Tibial artery (tissue), 4 donors: ENCODE data around the gene GCDH.

Source experiments
- DNase-seq, 2 donors: peaks; one replicate each; pipeline ENCODE4 v3.0.0-alpha.2; 2019
- H3K27ac ChIP-seq, 2 donors: fragments of 200-600 bp; sonication (generic) in 1 of 2; 1 replicate in 1 of 2; 2 replicates in 1 of 2; pipeline ENCODE4 v1.5.1; 2018 to 2019; ENCODE audit warnings: mild to moderate bottlenecking in 1 of 2
- H3K27me3 ChIP-seq, 2 donors: fragments of 200-600 bp; sonication (generic) in 1 of 2; one replicate each; pipeline versions ENCODE4 v1.5.1 to v1.6.0; 2016 to 2019
- H3K36me3 ChIP-seq, 3 donors: fragments of 200-600 bp; sonication (generic) in 2 of 3; one replicate each; pipeline ENCODE4 v1.5.1; 2016 to 2019; ENCODE audit warnings: mild to moderate bottlenecking in 2 of 3
- H3K4me1 ChIP-seq, 4 donors: fragments of 200-600 bp; sonication (generic) in 2 of 4; 1 replicate in 3 of 4; 2 replicates in 1 of 4; pipeline ENCODE4 v1.5.1; 2016 to 2019
- H3K4me3 ChIP-seq, 2 donors: fragments of 200-600 bp; sonication (generic) in 1 of 2; 1 replicate in 1 of 2; 2 replicates in 1 of 2; pipeline ENCODE4 v1.5.1; 2018 to 2019; ENCODE audit warnings: mild to moderate bottlenecking in 2 of 2
- H3K9me3 ChIP-seq, 3 donors: fragments of 200-600 bp; sonication (generic) in 1 of 3; one replicate each; pipeline ENCODE4 v1.5.1; 2016 to 2019
- intact Hi-C: fragments of 100-400 bp; cut with DNase I; formaldehyde crosslinking; loops from one replicate; pipeline ENCODE4 v1.15.0; 2023; ENCODE audit warnings: low total_unique reads
- TF ChIP-seq, protein P1 (sequence below), 2 experiments: fragments of 200-600 bp in 1 of 2; fragments of 450-650 bp in 1 of 2; IDR thresholded peaks; one replicate each; pipeline ENCODE4 v1.5.1; 2017 to 2019; ENCODE audit warnings: antibody characterized with exemption in 2 of 2, mild to moderate bottlenecking in 1 of 2, moderate library complexity in 1 of 2

Gene GCDH

GRCh38 chr19:12875086-12875485 is 15.9 kb upstream of the GCDH start:
- Histone ChIP-seq H3K4me1 (peaks cover 0 to 10% (median 3%) of the 10 kb centered on the region in 4 donors), H3K4me3 (no peak overlapping the region), H3K27me3 (no peaks in the 10 kb centered on the region), H3K9me3 (no peaks in the 10 kb centered on the region), H3K36me3 (peaks cover 20 to 54% (median 31%) of the 10 kb centered on the region in 3 donors), H3K27ac (no peak overlapping the region)
- TF ChIP-seq, protein P1, sequence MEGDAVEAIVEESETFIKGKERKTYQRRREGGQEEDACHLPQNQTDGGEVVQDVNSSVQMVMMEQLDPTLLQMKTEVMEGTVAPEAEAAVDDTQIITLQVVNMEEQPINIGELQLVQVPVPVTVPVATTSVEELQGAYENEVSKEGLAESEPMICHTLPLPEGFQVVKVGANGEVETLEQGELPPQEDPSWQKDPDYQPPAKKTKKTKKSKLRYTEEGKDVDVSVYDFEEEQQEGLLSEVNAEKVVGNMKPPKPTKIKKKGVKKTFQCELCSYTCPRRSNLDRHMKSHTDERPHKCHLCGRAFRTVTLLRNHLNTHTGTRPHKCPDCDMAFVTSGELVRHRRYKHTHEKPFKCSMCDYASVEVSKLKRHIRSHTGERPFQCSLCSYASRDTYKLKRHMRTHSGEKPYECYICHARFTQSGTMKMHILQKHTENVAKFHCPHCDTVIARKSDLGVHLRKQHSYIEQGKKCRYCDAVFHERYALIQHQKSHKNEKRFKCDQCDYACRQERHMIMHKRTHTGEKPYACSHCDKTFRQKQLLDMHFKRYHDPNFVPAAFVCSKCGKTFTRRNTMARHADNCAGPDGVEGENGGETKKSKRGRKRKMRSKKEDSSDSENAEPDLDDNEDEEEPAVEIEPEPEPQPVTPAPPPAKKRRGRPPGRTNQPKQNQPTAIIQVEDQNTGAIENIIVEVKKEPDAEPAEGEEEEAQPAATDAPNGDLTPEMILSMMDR (IDR thresholded peaks at IDR 0.05): no peak
- no peak for DNase-seq
- intact Hi-C loops: no loop called here

DNA sequence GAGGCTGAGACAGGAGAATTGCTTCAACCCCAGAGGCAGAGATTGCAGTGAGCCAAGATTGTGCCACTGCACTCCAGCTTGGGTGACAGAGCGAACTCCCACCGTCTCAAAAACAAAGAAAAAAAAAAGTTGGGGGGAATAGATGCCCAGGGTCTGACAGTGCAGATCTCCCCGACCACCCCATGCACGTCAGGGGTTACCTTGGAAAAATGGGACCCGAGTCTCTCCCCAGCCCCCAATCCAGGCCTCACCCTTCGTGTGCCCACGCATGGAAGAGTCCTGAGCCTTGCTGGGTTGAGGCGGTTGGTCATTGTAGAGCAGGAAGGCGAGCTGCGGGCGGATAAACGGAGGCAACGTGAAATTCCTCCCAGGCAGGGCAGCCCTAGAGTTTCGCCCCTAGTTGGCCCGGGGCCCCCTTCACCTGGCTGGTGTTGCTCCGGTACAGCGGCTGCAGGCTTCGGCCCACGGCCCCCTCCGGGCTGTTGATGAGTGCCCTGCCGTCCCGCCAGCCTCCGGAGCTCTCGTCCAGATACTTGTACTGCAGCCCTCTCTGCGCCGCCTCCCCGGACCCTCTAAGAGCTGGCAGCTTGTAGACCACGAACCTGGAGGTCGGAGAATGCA is 10.3 kb upstream of the GCDH start:
- peak; percentile 35 to 81 for DNase-seq

DNA sequence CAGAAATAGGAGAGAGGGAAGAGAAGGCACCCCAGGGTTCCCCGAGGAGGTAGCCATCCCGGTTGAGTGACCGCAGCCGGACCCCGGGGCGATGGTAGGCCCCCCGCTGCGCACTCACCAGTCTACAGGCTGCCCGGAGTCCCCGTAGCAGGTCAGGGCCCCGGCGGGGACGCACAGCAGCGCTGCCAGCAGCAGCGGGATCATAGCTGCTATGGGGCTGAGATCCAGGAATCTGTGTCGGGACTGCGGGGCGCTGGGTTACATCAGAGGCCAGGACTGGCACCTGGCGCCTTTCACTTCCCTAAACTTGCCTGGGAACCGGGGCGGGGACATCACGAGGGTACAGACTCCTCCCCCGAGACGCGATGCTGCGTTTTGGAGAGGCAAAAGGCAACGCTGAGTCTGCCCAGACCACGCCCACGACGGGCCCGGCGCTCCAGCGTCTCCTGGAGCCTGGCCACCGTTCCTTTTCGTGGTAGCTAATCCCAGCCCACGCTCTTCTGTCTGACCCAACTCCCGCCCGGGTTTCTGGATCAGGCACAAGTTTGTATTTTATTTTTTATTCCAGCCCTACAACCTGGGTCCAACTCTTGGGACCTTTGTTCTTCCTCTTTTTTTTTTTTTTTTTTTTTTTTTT is 9.7 kb upstream of the GCDH start, which contains the start of gene DNASE2:
Gene DNASE2, minus strand, starts transcription at position 278 of the 637 bp plus-strand sequence. Its CDS starts 74 bp downstream, at position 204.
- TF ChIP-seq, protein P1 (IDR thresholded peaks at IDR 0.05): no peak
- H3K4me1 ChIP-seq: peaks cover 0 to 33% (median 20%) of the 10 kb centered on the region in 4 donors
- H3K27me3 ChIP-seq: peaks cover 0 to 26% of the 10 kb centered on the region in 2 donors

More for the DNA sequence above, 10.3 kb upstream of the GCDH start:
- Histone ChIP-seq H3K36me3 (peaks cover 20 to 32% (median 30%) of the 10 kb centered on the region in 3 donors), H3K4me3 (peak overlapping the region; percentile 77 to 78), H3K27me3 (peaks cover 0 to 19% of the 10 kb centered on the region in 2 donors), H3K4me1 (peaks cover 0 to 28% (median 15%) of the 10 kb centered on the region in 4 donors), H3K9me3 (peaks cover 0 to 13% (median 5%) of the 10 kb centered on the region in 3 donors), H3K27ac (peak overlapping the region; percentile 95)
- TF ChIP-seq, protein P1 (IDR thresholded peaks at IDR 0.05): no peak
- intact Hi-C loops: loop anchor here (10.0 kb wide), 1 partner anchor 64 kb away; the partner anchor contains the start of gene RAD23A

GRCh38 chr19:12882589-12882988 is 8.4 kb upstream of the GCDH start:
- TF ChIP-seq, protein P1 (IDR thresholded peaks at IDR 0.05): no peak
- Histone ChIP-seq H3K9me3 (peaks cover 0 to 13% (median 5%) of the 10 kb centered on the region in 3 donors), H3K27me3 (peaks cover 0 to 38% of the 10 kb centered on the region in 2 donors), H3K27ac (no peak overlapping the region), H3K36me3 (peaks cover 10 to 13% (median 12%) of the 10 kb centered on the region in 3 donors), H3K4me3 (no peak overlapping the region), H3K4me1 (peaks cover 0 to 33% (median 21%) of the 10 kb centered on the region in 4 donors)
- no peak for DNase-seq
- intact Hi-C loops: loop anchor here (10.0 kb wide), 1 partner anchor 62 kb away; the partner anchor contains the start of gene RAD23A

More for the DNA sequence above, 9.7 kb upstream of the GCDH start, which contains the start of gene DNASE2:
- peak within 1 kb of the TSS; percentile 95 for H3K27ac ChIP-seq
- H3K9me3 ChIP-seq: peaks cover 0 to 13% (median 5%) of the 10 kb centered on the region in 3 donors
- intact Hi-C loops: loop anchor here (10.0 kb wide), 1 partner anchor 64 kb away; the partner anchor contains the start of gene RAD23A
- H3K36me3 ChIP-seq: peaks cover 20 to 26% (median 24%) of the 10 kb centered on the region in 3 donors
- peak; percentile 98 to 99 for DNase-seq
- H3K4me3 ChIP-seq: peak within 1 kb of the TSS; percentile 77 to 78

DNA sequence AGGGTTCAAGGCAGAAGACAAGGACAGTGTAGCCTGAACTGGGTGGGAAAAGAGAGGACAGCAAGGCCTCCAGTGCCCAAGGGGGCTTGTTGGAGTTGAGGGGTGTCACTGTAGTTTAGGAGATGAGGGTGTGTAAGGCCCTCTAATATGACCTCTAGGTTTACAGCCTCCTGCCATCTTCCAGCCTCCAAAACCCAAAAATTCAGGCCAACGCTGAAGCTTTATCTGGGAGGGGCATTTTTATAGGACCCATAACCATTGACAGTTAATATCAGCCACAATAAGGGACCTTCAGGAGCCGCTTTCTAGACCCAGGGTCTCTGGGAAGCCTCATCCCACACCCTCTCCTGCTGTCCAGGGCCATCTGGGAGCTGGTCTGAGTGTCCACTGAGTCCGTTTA is 6.8 kb upstream of the GCDH start:
- TF ChIP-seq, protein P1 (IDR thresholded peaks at IDR 0.05): no peak
- H3K27me3 ChIP-seq: peaks cover 0 to 40% of the 10 kb centered on the region in 2 donors
- peaks cover 0 to 13% (median 5%) of the 10 kb centered on the region in 3 donors for H3K9me3 ChIP-seq
- intact Hi-C loops: loop anchor here (10.0 kb wide), 1 partner anchor 61 kb away; the partner anchor contains the start of gene RAD23A
- no peak for DNase-seq
- H3K4me3 ChIP-seq: no peak overlapping the region
- H3K27ac ChIP-seq: no peak overlapping the region
- peaks cover 0 to 33% (median 21%) of the 10 kb centered on the region in 4 donors for H3K4me1 ChIP-seq
- H3K36me3 ChIP-seq: no peaks in the 10 kb centered on the region
